Activated CD4-positive, alpha-beta T cell treated with anti-CD3 and anti-CD28 coated beads, Interleukin-2, amount 50 U/mL, for 48 hours (primary cell): ENCODE data around the gene IGF2BP1.
A peak's percentile ranks its signal among the peaks of the same experiment; 100 is the strongest.
"Not testable (repeated sequence)": the region's sequence is repeated elsewhere in the genome, so short reads cannot be mapped to it uniquely, and the experiment has no call there.

Experiments
- DNase-seq, 2 experiments: peaks; one replicate each; pipeline ENCODE4 v3.0.0-alpha.2; 2020

Gene IGF2BP1

DNA sequence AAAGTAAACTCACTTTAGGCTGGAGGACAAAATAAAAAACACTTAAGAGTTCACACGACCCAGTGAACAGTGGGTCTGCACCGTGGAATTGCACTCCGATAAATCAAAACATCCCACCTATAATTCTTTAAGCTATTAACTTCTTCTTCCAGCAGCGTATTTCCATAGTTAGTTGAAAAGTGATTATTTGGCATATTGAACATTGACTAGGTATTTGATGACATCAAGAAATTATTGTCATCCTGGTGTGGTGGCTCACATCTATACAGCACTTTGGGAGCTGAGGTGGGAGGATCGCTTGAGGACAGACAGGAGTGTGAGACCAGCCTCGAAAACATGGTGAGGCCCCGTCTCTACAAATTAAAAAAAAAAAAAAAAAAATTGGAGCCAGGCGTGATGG is 23.4 kb downstream of the IGF2BP1 start:
- DNase-seq: no peak

DNA sequence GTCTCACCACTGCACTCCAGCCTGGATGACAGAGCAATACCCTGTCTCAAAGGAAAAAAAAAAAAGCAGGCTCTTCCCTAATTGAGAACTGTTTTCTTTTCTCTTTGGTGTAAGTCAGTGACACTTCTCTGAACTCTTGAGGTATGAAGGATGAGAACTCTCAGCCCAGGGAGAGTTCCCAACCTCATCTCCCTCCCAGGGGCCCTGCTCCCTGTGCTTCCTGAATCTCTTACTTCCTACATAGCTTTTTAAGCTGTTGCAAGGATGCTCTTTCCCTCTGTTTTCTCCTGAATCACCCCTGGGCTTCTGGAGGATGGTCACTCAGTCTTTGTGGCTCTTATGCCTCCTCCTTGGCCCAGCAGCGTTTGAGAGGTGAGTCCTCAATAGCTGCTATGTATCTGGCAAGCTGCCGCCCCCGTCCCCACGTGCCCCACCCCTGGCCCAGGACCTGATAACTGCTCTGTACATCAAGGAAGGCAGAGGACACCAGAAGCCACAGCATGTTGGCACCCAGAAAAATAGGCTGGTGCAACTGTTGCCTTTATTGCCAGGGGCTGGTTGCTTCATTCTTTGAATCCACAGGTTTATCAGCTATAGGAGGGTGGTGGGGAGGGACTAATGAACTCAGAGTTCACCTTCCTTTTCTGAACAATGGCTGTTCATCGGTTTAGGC is 24.0 kb downstream of the IGF2BP1 start:
- no peak for DNase-seq

DNA sequence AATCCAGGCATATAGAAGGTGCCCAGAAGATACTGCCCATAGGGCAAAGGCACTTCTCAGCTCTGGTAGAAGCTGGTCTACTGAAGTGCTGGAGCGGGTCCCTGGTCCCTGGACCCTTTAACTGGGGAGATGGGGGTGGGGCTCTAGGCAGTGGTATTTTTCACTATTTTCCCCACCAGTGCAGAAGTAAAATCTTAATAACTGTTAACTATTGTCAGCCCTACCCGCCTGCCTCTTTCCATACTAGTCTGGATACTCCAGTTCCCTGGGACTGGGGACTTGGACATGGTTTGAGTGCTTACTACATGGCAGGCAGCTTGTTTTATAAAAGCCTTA is 24.6 kb downstream of the IGF2BP1 start:
- no peak for DNase-seq

DNA sequence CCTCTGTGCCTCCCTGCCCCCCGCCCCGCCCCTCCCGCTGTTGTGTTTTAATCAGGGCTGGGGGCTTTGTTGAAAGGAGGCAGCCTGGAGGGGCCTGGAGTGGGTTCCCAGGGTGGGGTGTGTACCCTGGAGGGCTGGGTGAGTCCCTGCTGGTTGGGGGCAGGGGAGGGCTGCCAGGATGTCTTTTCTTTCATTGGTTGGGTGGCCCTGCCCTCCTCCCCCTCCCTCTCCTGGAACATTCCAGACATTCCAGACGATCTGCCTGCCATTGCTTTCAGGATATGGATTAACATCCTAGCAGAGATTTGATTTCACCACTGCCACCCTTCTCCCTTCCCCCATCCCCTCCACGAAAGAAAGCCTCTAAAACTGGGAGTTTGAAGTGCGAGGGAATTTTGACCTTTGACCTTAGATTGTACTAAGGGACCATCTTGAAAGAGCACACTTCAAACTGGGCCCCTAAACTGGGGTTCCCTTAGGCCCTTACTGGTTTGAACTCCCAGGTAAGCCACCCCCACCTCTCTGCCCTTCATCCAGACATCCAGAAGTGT is 25.3 kb downstream of the IGF2BP1 start:
- DNase-seq: no peak

DNA sequence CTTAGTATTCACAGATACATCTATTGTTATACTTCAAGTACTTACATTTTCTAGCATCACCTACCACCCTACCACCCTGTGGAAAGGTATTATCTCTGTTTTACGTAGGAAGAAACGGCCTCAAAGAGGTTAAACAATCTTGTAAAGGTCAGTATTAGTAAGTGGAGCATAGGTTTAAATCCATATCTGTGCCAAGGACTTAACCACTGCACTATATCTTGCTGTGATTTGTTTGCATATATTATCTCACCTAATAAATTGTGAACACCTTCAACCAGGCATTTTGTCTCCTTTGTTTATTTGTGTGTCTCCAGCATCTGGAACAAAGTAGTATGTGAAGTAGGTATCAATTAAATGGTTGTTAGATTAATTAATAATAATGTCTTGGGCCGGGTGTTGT is 27.3 kb downstream of the IGF2BP1 start:
- no peak for DNase-seq

DNA sequence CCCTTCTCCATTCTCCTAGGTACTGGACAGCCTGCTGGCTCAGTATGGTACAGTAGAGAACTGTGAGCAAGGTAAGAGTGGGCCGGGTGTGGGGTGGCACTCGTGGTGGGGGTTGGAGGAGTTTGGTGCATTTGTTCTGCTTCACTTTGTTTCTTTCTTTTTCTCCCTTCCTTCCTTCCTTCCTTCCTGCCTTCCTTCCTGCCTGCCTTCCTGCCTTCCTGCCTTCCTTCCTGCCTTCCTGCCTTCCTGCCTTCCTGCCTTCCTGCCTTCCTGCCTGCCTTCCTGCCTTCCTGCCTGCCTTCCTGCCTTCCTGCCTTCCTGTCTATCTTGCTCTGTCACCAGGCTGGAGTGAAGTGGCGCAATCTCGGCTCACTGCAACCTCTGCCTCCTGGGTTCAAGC is 29.3 kb downstream of the IGF2BP1 start:
- not testable (repeated sequence) for DNase-seq

DNA sequence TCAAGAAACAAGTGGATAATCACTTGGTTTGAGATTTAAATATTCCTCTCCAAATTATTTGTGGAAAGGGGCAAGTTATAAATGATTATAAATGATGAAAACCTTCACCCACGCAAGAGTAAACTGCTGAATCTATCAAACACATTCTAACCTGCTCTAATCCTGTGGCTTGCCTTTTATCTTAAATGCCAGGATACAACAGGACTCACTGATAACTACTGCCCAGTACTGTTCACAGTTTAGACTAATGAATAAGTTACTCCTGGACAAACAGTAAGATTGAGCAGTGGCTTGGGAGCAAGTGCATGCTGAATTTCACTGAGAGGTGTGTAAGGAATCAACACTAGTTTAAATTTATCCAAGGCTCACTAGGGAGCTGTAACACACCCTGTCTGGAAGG is 31.1 kb downstream of the IGF2BP1 start:
- no peak for DNase-seq

DNA sequence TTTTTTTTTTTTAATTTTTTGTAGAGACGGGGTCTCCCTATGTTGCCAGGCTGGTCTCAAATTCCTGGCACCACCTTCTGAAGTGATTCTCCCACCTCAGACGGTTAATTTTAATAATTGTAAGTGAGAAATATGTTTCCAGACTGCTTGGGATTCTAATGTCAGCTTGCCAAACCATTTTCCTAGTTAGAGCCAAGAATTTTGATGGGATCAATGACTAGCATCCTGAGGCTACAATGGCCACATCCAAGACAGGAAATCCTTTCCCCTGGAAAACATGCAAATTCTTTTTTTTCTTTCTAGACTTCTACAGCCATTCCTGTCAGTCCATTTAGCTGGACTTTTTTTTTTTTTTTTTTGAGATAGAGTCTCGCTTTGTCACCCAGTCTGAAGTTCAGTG is 32.6 kb downstream of the IGF2BP1 start:
- DNase-seq: no peak

DNA sequence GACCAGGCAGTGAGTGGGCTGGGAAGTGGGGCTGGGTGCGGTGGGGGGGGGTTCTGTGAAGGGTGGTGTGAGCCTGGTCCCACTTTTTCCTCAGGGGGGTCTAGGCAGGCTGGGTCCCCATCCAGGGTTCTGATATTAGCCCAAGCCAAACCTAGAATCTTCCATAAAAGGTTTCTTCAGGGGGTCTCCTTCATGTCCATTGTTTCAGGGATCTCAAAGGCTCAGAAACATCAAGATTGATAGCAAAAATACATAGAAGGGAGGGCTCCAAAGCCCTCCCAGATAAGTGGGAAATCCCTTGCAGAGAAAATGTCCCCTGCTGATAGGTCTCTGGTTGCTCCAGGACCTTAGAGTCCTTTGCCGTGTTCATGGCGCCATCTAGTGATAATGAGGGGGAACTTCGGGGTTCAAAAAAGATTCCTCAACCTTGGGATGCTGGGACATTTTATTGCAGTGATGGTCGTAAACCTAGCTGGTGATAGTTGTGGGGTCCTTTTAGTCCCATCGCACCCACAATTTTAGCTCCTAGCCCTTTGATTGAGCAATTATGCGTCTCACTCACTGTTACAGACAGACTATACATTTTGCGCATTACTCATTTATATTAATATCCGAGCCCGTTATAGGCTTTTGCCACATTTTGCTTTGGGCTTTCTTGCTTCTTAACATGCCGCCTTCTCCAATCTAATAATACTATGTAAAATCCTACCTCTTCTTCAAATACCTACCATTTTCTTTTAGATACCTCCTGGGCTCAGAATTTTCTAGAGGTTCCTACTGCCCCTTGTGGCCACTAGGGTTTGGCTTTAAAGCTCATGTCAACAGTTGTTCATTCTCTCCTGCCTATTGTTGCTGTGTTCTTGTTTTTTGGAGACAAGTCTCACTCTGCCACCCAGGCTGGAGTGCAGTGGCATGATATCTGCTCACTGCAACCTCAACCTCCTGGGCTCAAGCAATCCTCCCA is 35.1 kb downstream of the IGF2BP1 start:
- peak; percentile 30 to 48 for DNase-seq

DNA sequence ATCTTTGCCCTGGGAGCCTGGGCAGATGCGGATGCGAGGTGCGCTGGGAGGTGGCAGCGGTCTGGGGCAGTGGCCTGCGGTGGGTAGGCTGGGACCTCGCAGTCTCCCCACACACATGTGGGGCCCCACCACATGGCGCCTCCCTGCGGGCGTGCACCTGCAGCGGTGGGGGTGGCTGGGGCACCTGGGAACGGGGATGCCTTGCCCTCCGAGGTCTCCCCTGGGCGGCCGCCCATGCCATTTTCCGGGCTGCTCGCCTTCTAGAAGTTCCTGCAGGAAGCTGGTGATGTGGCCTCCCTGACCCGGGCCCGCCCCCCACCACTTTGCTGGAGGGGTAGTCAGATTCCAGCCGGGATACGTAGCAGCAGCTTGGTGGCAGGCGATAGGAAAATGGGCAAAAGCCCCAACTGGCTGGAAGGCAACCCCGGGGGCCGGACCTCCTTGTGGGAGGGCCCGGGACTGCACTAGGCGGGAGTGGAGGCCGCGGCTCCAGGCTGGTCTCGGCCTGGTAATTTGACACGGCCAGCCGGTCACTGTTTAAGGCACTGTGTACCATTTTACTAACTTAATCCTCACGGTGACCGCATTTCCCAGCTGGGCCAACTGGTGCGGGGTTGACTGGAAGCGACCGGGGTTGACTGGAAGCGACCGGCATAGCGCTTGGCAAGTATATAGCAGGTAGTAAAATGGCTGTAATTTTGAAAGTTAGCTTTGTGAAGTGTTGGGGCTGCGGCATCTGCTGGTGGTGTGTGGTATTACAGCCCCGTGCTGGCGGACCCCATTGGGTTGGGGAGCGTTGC is 38.5 kb downstream of the IGF2BP1 start:
- DNase-seq: peak; percentile 42 to 52

DNA sequence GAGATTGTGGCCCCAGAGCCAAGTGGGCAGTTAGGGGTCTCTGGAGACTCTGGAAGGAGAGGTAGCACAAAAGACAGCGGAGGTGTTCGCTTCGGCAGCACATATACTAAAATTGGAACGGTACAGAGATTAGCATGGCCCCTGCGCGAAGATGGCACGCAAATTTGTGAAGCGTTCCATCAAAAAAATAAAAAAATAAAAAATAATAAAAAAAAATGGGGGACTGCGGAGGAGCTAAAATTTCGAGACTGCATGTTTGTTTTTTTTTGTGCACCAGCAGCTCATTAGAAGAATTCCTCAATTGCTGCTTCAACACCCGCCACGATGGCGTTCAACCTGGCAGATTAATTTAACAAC is 39.1 kb downstream of the IGF2BP1 start:
- no peak for DNase-seq

DNA sequence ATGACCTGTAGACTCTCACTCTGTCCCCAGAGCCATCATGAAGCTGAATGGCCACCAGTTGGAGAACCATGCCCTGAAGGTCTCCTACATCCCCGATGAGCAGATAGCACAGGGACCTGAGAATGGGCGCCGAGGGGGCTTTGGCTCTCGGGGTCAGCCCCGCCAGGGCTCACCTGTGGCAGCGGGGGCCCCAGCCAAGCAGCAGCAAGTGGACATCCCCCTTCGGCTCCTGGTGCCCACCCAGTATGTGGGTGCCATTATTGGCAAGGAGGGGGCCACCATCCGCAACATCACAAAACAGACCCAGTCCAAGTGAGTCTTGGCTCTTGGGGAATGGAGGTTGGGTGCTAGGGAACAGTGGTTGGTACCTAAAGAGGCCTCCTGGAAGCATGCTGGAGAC is 41.0 kb downstream of the IGF2BP1 start:
- no peak for DNase-seq

DNA sequence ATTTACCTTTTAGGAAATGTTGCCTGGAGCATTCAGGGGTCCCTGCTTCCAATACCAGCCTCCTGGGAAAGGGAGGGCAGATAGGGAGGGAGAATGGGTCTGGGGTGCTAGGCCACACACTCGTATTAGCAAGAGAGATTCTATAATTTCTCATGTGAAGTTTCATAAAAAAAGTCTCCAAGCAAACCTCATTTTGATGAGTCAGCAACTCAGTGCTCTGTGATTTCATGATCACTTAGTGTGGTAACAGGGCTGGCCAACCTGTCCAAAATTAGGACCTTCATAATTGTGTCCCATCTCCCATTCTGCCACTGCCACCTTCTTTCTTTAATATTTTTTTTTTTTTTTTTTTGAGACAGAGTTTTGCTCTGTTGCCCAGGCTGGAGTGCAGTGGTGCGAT is 41.4 kb downstream of the IGF2BP1 start:
- DNase-seq: no peak

DNA sequence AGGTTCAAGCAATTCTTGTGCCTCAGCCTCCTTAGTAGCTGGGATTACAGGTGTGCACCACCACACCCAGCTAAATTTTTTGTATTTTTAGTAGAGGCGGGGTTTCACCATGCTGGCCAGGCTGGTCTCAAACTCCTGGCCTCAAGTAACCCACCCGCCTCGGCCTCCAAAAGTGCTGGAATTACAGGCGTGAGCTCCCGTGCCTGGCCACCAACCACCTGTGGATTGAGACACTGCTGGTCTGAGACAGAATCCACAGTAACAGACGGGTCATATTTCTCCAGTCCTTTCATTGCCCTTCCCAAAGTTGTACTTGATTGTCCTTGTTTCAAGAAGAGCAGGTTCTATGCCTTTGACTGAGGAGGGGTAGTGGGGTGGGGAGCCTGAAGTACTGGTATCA is 42.3 kb downstream of the IGF2BP1 start:
- DNase-seq: not testable (repeated sequence)

DNA sequence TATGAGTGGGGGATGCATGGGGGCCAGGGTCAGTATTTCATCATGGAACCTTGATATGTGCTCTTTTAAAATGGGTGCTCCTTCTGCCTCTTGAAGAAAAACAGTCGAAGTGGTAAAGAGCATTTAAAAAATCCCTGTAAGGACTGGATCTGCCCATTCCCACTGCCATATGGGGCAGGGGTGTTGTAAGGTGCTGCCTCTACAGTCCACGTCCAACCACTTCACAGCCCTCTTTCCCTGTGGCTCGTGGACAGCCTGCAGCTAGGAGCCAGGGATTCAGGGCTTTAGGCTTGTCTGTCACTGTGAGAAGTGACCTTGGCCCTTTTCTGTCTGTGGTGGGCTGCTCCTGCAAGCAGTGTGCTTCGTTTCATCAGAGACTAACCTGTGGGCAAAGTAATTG is 44.3 kb downstream of the IGF2BP1 start:
- no peak for DNase-seq

DNA sequence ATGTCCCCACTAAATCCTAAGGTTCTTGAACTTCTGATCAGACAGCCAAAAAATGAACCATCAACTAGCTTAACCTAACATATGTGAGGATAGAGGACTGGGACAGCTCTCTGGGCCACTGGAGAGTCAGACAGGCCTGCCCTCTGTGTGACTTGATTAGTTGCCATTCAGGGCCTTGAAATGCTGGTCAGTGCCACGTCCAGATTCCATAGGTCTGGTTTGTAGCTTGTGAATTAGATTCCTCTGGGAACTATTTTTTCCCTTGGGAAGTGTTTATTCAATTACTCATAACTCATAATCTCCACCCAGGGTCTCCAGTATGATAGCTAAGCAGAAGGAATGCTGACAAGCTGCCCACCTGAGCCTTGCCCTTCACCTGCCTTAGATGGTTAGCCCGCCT is 48.2 kb downstream of the IGF2BP1 start:
- no peak for DNase-seq

DNA sequence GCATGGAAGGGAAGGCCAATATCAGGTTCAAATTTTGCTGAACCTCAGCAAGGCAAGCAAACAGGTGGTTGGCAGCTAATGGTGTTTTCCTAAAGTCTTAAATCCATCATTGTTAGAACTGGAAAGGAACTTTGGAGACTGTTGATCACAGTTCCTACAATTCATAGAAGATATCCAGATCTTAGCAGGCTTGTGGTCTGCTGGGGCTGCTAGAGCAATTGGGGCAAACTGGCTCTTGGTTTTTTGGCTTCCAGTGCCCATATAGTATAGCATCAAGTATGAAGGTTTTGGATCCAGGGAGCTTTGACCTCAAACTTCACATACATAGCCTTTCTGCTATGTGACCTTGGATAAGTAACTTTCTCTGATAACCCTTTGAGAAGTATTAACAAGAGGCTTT is 49.7 kb downstream of the IGF2BP1 start:
- no peak for DNase-seq

DNA sequence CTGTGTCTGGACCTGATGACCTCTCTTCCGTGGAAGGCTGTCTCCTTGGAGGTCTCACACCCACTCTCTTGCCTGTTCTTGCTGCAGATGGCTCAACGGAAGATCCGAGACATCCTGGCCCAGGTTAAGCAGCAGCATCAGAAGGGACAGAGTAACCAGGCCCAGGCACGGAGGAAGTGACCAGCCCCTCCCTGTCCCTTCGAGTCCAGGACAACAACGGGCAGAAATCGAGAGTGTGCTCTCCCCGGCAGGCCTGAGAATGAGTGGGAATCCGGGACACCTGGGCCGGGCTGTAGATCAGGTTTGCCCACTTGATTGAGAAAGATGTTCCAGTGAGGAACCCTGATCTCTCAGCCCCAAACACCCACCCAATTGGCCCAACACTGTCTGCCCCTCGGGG is 52.1 kb downstream of the IGF2BP1 start:
- DNase-seq: no peak

DNA sequence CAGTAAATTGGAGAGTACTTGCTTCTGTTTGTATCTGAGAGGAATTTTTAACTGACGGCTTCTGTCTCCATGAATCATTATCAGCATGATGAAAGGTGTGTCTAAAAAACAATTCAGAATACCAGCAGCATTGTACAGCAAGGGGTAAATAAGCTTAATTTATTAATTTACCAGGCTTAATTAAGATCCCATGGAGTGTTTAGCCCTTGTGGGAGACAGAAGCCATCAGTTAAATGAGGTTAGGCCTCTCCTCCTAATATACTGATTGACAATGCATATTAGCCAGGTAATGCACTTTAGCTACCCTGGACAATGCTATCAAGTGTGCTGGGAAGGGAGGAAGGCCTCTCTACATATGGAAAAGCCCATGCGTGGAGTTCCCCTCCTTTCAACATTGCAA is 53.4 kb downstream of the IGF2BP1 start:
- no peak for DNase-seq

DNA sequence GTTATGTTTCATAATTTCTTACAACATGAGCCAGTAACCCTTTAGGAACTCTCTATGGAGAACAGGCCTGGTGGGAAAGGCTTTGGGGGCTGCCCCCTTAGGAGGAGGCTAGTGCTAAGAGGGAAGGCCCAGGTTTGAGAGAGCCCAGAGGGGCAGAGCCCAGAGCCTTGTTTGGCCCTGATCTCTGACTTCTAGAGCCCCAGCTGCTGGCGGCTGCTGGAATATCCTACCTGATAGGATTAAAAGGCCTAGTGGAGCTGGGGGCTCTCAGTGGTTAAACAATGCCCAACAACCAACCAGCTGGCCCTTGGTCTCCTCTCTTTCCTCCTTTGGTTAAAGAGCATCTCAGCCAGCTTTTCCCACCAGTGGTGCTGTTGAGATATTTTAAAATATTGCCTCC is 54.1 kb downstream of the IGF2BP1 start:
- no peak for DNase-seq

DNA sequence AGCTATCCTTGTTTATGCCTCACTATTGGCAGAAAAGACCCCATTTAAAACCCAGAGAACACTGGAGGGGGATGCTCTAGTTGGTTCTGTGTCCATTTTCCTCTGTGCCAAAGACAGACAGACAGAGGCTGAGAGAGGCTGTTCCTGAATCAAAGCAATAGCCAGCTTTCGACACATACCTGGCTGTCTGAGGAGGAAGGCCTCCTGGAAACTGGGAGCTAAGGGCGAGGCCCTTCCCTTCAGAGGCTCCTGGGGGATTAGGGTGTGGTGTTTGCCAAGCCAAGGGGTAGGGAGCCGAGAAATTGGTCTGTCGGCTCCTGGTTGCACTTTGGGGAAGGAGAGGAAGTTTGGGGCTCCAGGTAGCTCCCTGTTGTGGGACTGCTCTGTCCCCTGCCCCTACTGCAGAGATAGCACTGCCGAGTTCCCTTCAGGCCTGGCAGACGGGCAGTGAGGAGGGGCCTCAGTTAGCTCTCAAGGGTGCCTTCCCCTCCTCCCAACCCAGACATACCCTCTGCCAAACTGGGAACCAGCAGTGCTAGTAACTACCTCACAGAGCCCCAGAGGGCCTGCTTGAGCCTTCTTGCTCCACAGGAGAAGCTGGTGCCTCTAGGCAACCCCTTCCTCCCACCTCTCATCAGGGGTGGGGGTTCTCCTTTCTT is 56.1 kb downstream of the IGF2BP1 start:
- DNase-seq: no peak

DNA sequence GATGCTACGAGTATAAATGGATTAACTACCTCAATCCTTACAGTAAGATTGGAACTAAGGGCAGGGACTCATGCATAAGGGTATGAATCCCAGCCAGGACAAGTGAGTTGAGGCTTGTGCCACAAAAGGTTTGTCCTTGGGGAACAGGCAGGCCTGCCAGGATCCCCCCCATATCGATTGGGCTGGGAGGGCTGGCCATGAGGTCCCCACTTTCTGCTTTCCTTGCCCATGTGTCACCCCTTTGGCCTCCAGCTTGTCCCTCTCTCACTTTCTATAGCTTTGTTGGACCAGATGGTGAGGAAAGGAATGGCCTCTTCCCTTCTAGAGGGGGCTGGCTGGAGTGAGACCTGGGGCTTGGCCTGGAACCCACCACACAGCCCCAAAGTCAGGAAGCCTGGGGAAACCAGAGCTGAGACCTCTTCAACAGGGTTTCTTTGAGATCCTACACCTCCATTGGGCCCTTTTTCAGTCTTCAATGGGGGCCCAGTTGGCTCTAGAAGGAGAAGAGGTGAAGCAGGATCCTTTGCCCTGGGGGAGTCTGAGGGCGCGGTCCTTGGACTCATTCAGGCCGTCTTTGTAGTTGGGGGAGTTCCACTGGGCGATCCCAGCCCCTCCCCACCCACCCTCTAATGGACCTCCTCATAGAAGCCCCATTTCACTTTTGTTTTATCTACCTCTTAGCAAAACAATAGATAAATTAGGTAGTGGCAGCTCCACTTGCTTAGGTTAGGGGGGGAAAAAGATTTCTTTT is 57.3 kb downstream of the IGF2BP1 start:
- no peak for DNase-seq
